ENCODE measurements around the gene NEK6.

- TF ChIP-seq EZH2phosphoT487 (IDR thresholded peaks at IDR 0.05; ENCODE audit: low read depth) (no peak), CTCF (IDR thresholded peaks at IDR 0.05; ENCODE audit: low read depth, low read length) (no peak)
Measured at GRCh38 chr9:124358631-124359030, 100.9 kb downstream of the NEK6 start.
